ENCODE measurements around the gene GET3. TPM values are rescaled to one million over a fixed set of nuclear protein-coding genes. Genes with fewer than 3 reads are reported as not detected.

GET3 gene
- polyA plus RNA-seq, 1 of the 3 experiments (the other 2 are of a cell fraction), result 264 TPM

DNA sequence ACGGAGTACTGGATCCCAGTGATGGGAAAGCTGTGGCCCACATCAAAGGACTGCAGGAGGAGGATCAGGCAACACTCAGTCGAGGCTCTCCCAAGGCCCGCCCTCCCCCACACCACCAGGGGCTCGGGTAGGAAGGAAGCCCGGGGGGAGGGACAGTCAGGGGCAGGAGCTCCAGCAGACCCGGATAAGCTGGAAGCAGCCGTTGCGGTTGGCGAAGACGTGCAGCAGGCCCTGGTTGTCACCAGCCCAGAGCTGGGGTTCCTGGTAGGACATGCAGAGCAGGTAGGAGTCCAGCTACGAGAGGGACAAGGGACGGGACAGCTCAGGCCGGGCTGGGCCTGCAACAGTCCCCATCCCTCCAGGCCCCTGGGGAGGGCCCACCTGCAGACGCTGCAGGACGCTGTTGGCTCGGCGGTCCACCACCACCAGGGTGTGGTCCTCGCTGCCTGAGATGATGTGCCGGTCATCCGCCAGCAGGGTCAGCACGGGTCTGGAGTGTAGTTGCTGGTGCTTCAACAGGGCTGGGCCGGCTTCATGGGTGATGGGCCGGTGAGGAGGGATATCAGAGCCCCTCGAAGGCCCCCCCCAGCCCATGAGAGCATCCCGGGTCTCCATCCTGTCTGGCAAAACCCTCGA lies 47.6 kb upstream of the GET3 start:
- DNase-seq, result no peak
- CTCF ChIA-PET, result interaction anchor here (1.5 kb wide), 1 partner anchor 13 kb away, joined by 4 read pairs; no protein-coding TSS in a partner anchor
- WGBS (ENCODE audit: low lambda C conversion rate), result 100% methylated on average over 6 of the region's 26 CpGs

DNA sequence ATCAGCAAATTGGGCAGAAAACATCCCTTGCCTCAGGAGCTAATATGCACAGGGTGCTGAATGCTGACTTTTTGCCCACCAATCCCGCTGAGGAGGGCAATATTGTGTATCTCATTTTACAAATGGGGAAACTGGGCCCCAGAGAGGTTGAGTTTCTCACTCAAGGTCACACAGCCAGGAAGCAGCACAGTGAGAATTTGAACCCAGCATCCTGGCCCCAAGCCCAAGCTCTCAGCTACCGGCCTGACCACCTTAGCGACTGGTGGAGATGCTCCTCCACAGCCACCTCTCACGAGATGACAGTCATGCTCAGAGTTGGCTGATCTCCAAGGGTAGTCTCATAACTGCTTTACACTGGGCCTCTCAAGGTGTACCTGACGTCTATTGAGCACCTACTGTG lies 44.3 kb upstream of the GET3 start:
- Histone ChIP-seq H3K27ac (ENCODE audit: low read depth in 2 of 2, low read length in 1 of 2) (no peak overlapping the region), H3K4me3 (ENCODE audit: low read depth in 2 of 2, low read length in 1 of 2) (no peak overlapping the region), H3K36me3 (replicated peaks in 1 of 2; ENCODE audit: control insufficient read depth in 1 of 2, insufficient read depth in 2 of 2, low read length in 1 of 2) (peaks cover 0 to 4% of the 10 kb centered on the region in 2 experiments), H3K9me3 (no peaks in the 10 kb centered on the region), H3F3A (replicated peaks; ENCODE audit: insufficient read depth) (peaks cover 13% of the 10 kb centered on the region), H3K4me2 (no peak overlapping the region), H4K20me1 (ENCODE audit: insufficient read depth) (no peaks in the 10 kb centered on the region), H3K9ac (no peak overlapping the region), H2AFZ (ENCODE audit: low read depth) (no peak overlapping the region), H3K4me1 (ENCODE audit: control insufficient read depth in 1 of 2, insufficient read depth in 2 of 2, low read depth in 1 of 2, low read length in 1 of 2) (peaks cover 0 to 16% of the 10 kb centered on the region in 2 experiments; a peak in 2 of 4 replicates), H3K27me3 (ENCODE audit: insufficient read depth) (no peaks in the 10 kb centered on the region), H3K9me2 (no peaks in the 10 kb centered on the region), H3K79me2 (ENCODE audit: insufficient read depth) (no peaks in the 10 kb centered on the region; the same call in 1 of the 2 replicates)
- POLR2A ChIA-PET, result no interaction called here
- 90% methylated on average over 2 of the region's 5 CpGs for WGBS (ENCODE audit: low lambda C conversion rate)
- CTCF ChIA-PET, result no interaction called here
- no peak for TF ChIP-seq NRF1 (IDR thresholded peaks at IDR 0.05; ENCODE audit: low read depth, low read length)
- TF ChIP-seq FOSL2 (IDR thresholded peaks at IDR 0.05; ENCODE audit: borderline replicate concordance, low read depth), result no peak
- TF ChIP-seq, protein P1, sequence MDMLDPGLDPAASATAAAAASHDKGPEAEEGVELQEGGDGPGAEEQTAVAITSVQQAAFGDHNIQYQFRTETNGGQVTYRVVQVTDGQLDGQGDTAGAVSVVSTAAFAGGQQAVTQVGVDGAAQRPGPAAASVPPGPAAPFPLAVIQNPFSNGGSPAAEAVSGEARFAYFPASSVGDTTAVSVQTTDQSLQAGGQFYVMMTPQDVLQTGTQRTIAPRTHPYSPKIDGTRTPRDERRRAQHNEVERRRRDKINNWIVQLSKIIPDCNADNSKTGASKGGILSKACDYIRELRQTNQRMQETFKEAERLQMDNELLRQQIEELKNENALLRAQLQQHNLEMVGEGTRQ (IDR thresholded peaks at IDR 0.05; ENCODE audit: borderline replicate concordance, low read depth, low read length), result no peak
- TF ChIP-seq, protein P2, sequence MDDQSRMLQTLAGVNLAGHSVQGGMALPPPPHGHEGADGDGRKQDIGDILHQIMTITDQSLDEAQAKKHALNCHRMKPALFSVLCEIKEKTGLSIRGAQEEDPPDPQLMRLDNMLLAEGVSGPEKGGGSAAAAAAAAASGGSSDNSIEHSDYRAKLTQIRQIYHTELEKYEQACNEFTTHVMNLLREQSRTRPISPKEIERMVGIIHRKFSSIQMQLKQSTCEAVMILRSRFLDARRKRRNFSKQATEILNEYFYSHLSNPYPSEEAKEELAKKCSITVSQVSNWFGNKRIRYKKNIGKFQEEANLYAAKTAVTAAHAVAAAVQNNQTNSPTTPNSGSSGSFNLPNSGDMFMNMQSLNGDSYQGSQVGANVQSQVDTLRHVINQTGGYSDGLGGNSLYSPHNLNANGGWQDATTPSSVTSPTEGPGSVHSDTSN (IDR thresholded peaks at IDR 0.05), result no peak
- no peak for TF ChIP-seq YY1 (IDR thresholded peaks at IDR 0.05; ENCODE audit: low read depth)
- no peak for TF ChIP-seq TCF12 (IDR thresholded peaks at IDR 0.05)
- TF ChIP-seq FOXM1 (IDR thresholded peaks at IDR 0.05; ENCODE audit: low read depth), result no peak
- no peak for TF ChIP-seq TAF1 (IDR thresholded peaks at IDR 0.05; ENCODE audit: borderline replicate concordance, low read depth, low read length)
- TF ChIP-seq, protein P3, sequence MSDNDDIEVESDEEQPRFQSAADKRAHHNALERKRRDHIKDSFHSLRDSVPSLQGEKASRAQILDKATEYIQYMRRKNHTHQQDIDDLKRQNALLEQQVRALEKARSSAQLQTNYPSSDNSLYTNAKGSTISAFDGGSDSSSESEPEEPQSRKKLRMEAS (IDR thresholded peaks at IDR 0.05; ENCODE audit: low read depth), result no peak
- TF ChIP-seq TEAD4 (IDR thresholded peaks at IDR 0.05; ENCODE audit: borderline replicate concordance, insufficient read depth), result no peak
- TF ChIP-seq EP300 (IDR thresholded peaks at IDR 0.05; ENCODE audit: borderline replicate concordance in 1 of 2, low read depth in 1 of 2, low read length in 1 of 2), result no peak
- TF ChIP-seq GABPA (IDR thresholded peaks at IDR 0.05; ENCODE audit: low read depth), result no peak
- TF ChIP-seq CHD2 (IDR thresholded peaks at IDR 0.05; ENCODE audit: low read length, partially characterized antibody), result no peak
- TF ChIP-seq EZH2phosphoT487 (IDR thresholded peaks at IDR 0.05; ENCODE audit: borderline replicate concordance, low read depth), result no peak
- no peak for DNase-seq

More for the DNA sequence above, 47.6 kb upstream of the GET3 start:
- POLR2A ChIA-PET, result no interaction called here
- H3K9me2 ChIP-seq, result no peaks in the 10 kb centered on the region
- peaks cover 0 to under 1% of the 10 kb centered on the region in 2 experiments; a peak in 1 of 4 replicates for H3K4me1 ChIP-seq (ENCODE audit: control insufficient read depth in 1 of 2, insufficient read depth in 2 of 2, low read depth in 1 of 2, low read length in 1 of 2)
- H3K27me3 ChIP-seq (ENCODE audit: insufficient read depth), result no peaks in the 10 kb centered on the region
- no peaks in the 10 kb centered on the region for H4K20me1 ChIP-seq (ENCODE audit: insufficient read depth)
- H2AFZ ChIP-seq (ENCODE audit: low read depth), result no peak overlapping the region
- no peak overlapping the region for H3K9ac ChIP-seq
- TF ChIP-seq YY1 (IDR thresholded peaks at IDR 0.05; ENCODE audit: low read depth) (no peak), MEF2A (IDR thresholded peaks at IDR 0.05; ENCODE audit: borderline replicate concordance, low read depth) (no peak), JUND (IDR thresholded peaks at IDR 0.05) (no peak), RFX5 (IDR thresholded peaks at IDR 0.05; ENCODE audit: low read length) (no peak), POLR2AphosphoS5 (IDR thresholded peaks at IDR 0.05; ENCODE audit: low read depth, low read length) (no peak), EZH2phosphoT487 (IDR thresholded peaks at IDR 0.05; ENCODE audit: borderline replicate concordance, low read depth) (no peak), TCF12 (IDR thresholded peaks at IDR 0.05) (no peak), CHD2 (IDR thresholded peaks at IDR 0.05; ENCODE audit: low read length, partially characterized antibody) (no peak), RAD21 (IDR thresholded peaks at IDR 0.05; ENCODE audit: low read length) (no peak), EP300 (IDR thresholded peaks at IDR 0.05; ENCODE audit: borderline replicate concordance in 1 of 2, low read depth in 1 of 2, low read length in 1 of 2) (no peak), RXRA (IDR thresholded peaks at IDR 0.05; ENCODE audit: borderline replicate concordance, low read depth) (no peak), GATA2 (CRISPR knock-in tag; IDR thresholded peaks at IDR 0.05) (no peak)
- TF ChIP-seq, protein P4, sequence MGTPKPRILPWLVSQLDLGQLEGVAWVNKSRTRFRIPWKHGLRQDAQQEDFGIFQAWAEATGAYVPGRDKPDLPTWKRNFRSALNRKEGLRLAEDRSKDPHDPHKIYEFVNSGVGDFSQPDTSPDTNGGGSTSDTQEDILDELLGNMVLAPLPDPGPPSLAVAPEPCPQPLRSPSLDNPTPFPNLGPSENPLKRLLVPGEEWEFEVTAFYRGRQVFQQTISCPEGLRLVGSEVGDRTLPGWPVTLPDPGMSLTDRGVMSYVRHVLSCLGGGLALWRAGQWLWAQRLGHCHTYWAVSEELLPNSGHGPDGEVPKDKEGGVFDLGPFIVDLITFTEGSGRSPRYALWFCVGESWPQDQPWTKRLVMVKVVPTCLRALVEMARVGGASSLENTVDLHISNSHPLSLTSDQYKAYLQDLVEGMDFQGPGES (IDR thresholded peaks at IDR 0.05; ENCODE audit: low read depth, low read length), result no peak
- H3K27ac ChIP-seq (ENCODE audit: low read depth in 2 of 2, low read length in 1 of 2), result no peak overlapping the region
- H3K4me3 ChIP-seq (ENCODE audit: low read depth in 2 of 2, low read length in 1 of 2), result no peak overlapping the region
- H3K4me2 ChIP-seq, result no peak overlapping the region
- no peaks in the 10 kb centered on the region for H3K79me2 ChIP-seq (ENCODE audit: insufficient read depth)
- no peaks in the 10 kb centered on the region for H3K9me3 ChIP-seq
- peaks cover 0 to 3% of the 10 kb centered on the region in 2 experiments for H3K36me3 ChIP-seq (replicated peaks in 1 of 2; ENCODE audit: control insufficient read depth in 1 of 2, insufficient read depth in 2 of 2, low read length in 1 of 2)
- H3F3A ChIP-seq (replicated peaks; ENCODE audit: insufficient read depth), result peaks cover 4% of the 10 kb centered on the region
